ENCODE results near the gene OPCML.

GRCh38 chr11:133212201-133212600, 320.1 kb downstream of the OPCML start:
- TF ChIP-seq, protein P1, sequence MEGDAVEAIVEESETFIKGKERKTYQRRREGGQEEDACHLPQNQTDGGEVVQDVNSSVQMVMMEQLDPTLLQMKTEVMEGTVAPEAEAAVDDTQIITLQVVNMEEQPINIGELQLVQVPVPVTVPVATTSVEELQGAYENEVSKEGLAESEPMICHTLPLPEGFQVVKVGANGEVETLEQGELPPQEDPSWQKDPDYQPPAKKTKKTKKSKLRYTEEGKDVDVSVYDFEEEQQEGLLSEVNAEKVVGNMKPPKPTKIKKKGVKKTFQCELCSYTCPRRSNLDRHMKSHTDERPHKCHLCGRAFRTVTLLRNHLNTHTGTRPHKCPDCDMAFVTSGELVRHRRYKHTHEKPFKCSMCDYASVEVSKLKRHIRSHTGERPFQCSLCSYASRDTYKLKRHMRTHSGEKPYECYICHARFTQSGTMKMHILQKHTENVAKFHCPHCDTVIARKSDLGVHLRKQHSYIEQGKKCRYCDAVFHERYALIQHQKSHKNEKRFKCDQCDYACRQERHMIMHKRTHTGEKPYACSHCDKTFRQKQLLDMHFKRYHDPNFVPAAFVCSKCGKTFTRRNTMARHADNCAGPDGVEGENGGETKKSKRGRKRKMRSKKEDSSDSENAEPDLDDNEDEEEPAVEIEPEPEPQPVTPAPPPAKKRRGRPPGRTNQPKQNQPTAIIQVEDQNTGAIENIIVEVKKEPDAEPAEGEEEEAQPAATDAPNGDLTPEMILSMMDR (conservative IDR thresholded peaks at IDR 0.05; ENCODE audit: low read depth in 2 of 2), result no peak
- TF ChIP-seq EZH2phosphoT487 (IDR thresholded peaks at IDR 0.05; ENCODE audit: unreplicated experiment) (no peak), CREB1 (CRISPR knock-in tag; IDR thresholded peaks at IDR 0.05; ENCODE audit: low read depth) (no peak), POLR2AphosphoS5 (IDR thresholded peaks at IDR 0.05; ENCODE audit: low read depth) (no peak), EZH2 (IDR thresholded peaks at IDR 0.05; ENCODE audit: low read depth, unreplicated experiment) (no peak)

Data from GM23338 (cell line).